NCI-H1092 (cell line): Measurements from ENCODE around the gene NCBP1.

Source experiments
- DNase-seq: peaks from one replicate; lab custom pipeline; 2025; lab: John Stamatoyannopoulos, UW

The NCBP1 gene

DNA sequence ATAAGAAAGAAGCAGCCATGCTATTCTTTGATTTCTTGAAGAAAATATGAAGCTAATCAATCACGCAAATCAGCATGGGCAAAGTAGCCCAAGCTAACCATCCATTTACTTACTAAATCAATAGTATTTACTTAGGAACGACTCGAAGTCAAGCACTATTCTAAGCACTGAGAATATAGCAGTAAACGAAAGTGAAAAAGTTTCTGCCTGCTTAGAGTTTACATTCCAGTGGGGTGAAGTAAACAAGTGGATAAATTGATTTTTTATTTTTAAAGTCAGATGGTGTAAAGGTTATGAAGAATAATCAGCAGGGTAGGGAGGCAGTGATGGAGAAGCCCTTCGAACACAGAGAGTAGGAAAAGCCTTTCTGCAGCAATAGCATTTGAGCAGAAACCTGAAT is 6.0 kb upstream of the NCBP1 start:
- DNase-seq = no peak

DNA sequence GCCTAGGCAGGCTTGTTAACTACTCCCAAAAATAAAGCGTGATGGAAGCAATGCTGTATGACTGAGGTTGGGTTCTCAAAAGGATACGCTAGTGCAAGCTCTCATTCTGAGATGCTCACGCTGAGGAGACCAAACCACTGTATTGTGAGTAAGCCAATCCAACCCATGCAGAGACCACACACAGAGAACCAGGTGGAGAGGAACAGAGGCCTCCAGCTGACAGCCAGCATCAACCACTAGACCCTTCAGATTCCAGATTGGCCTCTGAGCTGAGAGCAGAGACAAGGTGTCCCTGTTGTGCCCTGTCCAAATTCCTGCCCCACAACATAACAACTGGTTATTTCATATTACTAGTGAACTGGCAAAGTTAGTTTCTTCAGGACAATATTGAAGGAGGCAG is 5.0 kb upstream of the NCBP1 start:
- DNase-seq = no peak

DNA sequence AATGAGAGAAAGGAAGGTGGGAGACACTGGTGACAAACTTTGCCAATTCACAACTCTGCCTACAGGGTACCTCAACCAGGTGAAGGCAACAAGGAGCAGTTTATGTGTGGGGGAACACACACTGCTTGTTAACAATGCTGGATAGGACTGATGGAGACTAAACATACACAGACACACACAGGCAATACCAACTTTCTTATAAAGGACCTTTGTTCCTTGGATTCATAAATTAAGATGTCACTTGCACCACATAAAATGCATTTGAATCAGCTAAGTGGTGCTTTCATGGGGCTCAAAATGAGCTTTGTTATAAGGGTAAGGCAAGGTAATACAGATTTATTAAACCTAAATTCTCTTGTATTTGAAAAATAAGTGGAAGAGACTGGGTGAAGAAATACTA is 4.5 kb upstream of the NCBP1 start:
- DNase-seq = no peak

DNA sequence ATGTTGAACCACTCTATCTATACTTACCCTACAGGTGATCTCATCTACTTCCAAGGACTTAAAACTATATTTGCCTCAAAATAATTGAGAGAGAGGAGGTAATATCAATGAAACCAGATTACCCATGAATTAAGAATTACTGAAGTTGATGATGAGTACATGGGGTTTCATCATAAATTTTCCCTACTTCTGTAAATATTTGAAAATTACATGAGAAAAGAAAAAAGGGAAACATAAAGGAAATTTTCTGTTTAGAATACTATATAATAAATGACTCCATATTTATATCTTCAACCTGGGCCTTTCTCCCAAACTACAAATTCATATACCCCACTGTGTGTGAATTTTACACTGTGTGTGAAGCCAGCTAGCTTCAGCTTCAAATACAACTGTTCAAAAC is 3.0 kb upstream of the NCBP1 start:
- DNase-seq = no peak

DNA sequence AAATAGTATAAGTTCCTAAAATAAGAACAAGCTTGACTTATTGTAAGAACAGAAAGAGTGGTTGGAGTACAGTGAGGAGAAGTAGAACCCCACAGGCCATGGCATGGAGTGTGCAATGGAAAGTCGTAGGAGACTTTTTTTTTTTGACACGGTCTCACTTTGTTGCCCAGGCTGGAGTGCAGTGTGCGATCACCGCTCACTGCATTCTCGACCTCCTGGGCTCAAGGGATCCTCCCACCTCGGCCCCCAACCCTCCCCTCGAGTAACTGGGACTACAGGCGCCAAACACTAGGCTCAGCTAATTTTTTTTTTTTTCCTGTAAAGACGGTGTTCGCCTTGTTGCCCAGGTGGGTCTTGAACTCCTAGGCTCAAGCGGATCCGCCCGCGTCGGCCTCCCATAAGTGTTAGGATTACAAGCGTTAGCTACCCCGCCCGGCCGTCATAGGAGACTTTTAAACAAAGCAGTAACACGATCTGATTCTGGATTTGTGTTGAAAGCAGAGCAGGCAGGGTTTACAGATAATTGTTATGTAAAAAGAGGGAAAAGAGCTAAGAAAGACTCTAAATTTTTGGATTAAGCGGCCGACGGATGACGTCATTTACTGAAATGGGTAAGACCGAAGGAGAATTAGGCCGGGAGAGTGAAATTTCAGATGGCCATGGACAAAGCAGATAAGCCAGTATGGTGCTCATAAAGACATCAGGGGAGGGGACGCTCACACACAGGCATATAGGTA is 1.2 kb upstream of the NCBP1 start:
- DNase-seq = peak; percentile 76

DNA sequence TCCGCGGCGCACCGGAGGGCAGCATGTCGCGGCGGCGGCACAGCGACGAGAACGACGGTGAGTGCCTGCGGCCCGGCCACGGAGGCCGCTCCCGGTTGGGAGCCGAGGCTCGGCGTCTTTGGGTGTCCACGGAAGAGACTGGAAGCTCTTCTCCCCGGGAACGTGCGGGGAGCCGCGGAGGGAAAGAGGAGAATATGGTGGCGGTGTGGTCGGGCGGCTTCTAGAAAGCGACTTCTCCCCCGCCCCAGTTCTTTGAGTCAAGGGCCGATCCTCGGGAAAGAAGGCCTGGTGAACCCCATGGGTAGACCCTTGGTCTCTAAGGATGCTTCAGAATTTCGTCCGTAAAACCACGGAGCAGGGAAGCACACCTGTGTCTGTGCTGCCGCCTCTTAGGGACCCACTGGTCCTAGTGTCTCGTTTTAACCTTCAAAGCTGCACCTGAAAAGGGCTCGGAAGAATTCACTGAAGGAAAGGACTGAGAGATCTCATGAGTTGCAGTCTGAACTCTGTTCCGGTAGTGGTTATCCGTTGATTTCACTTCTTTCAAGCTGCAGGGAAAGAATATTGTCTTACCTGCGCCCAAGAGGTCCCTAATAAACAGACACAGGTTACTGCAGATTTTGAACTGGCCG is 354 bp downstream of the NCBP1 start:
- DNase-seq = peak; percentile 48

DNA sequence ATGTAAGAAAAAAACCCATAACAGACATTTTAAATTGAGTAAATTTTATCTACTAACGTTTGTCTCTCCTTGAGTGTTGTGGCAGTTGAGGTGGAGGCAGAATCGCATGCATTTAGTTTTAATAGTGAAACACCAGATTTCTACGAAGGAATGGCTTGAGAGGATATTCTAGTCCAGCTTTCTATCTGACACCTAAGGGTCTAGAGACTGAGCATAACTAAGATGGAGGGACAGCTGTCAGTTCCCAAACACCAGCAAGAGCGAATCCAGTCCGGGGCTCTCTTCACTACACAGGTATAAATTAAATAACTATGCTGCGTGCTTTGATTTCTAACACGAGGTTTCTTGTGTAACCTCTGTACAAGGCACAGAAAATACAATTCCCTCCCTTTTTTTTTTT is 1.4 kb downstream of the NCBP1 start:
- DNase-seq = no peak

DNA sequence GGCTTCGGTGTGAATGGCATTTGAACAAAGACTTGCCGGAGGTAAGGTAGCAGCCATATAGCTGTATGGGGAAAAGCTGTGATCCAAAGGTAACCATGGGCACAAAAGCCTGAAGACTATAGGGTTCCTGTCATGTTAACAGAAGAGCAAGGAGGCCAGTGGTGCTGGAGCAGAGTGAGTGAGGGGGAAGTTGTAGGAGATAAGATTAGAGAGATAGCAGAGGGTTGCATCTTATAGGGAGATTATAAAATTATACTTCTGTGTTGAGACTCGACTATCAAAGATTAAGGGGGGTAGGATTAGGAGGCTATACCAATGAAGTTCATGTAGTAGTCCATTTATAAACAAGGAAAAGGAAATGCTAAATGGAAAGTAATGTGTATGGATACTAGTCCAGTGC is 3.3 kb downstream of the NCBP1 start:
- DNase-seq = no peak

DNA sequence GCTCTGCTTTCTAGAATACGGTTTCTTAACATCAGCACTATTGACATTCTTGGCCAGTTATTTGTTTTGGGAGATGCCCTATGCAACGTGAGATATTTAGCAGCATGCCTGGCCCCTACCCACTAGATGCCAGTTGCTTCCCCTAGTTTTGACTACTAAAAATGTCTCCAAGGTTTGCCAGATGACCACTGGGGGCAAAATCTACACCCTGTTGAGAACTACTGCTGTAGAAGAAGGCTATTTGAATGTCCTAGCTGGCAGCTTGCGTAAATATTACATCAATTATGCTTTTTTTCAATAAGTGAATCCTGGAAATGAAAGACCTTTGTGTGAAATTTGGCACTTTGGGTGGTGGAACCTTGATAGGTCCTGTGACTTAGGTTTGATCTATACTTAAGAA is 5.0 kb downstream of the NCBP1 start:
- DNase-seq = no peak

DNA sequence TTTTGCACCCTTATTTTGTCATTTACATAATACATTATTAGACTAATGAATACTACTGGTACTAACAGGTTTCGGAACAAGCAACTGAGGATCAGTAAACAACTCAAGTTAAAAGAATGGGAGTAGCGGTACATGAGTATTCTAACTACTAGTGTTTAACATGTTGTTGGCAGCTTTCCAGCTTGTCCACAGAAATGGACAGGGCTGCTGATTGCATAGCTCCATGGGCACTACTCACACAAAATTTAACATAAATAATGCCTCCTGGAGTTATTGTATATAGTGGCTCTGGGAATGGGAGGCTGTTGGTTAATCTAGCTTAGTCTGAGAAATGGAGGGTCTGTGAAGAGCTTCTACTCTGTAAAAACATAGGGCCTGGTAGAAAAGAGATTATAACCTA is 6.7 kb downstream of the NCBP1 start:
- no peak for DNase-seq

DNA sequence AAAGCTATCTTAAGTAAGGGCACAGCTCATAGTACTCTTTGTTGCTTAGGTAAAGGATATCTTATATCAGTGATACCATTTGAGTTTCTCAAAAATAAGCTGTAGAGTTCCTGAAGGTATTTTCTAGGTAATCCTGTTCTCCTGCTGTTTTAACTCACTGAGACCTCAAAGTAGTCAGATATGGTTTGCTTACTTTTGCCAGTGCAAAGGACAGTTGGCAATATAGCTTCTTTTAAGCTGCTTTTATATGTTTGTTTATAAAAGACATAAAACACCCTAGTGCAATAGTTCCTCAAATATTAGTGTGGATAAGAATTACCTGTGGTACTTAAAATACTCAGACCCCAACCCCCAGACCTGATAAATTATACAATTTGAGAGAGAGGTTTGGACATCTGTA is 12.1 kb downstream of the NCBP1 start:
- no peak for DNase-seq

DNA sequence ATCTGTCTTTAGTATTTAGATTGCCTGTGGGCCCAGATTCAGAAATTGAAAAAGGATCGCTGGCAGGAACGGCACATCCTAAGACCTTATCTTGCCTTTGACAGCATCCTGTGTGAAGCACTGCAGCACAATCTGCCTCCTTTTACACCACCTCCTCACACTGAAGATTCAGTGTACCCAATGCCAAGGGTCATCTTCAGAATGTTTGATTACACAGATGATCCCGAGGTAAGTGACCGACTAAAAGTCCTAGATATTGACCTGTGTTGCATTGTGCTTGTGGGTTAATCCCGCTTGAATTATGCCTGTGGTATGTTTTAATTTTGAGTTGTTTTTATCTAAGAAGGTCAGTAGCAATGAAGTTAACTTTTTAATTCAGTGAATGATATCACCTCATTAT is 14.4 kb downstream of the NCBP1 start:
- no peak for DNase-seq

DNA sequence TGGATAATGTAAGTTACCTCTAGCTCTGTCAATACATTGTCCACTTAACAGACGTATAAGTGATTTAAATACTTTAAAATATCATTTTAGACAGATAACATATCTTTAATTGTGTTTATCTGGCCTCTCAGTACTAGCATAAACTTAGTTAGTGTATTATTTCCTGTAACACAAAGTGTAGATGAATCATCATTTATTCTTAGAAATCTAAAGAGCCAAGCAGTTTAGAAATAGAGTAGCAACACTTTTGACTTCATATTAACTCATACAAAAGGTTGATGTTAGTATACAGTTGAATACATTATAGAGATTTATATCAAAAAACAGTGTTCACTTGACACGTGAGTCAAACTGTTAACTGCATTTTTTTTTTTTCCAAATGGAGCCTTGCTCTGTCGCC is 18.0 kb downstream of the NCBP1 start:
- no peak for DNase-seq

DNA sequence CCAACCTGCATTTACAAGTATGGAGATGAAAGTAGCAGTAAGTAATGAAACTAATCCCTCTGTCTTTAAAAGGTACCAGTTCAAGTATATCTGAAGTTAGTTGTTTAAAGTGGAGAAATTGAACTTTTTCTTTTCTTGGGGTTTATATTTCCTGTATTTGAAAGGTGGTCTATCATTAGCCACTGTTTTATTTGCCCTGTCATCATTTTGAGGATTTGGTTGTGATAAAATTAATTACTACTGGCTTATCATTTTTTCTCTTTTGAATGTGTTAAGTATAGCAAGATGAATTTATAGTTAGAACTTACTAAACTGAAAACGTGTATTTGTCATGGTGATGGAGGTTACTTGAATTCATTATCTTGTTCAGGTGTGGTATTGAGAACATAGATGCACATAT is 25.1 kb downstream of the NCBP1 start:
- DNase-seq = no peak

DNA sequence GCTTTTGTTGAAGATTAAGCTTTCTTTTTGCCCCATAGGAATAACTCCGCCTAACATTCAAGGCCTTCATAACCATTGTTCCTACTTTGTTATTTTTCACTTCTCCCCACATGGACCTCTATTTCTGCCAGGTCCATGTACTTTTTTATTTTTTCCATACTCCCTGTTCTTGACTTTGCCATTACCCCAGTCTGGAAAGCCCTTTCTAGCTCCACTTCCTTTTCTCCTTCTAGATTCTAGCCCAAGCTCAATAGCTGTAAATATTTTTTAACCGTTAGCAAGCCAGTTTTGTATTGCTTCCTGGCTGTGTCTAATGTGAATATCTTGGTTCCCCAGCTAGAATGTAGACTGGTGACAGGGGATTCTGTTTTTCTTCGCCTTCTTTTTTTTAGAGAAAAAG is 26.1 kb downstream of the NCBP1 start:
- no peak for DNase-seq

DNA sequence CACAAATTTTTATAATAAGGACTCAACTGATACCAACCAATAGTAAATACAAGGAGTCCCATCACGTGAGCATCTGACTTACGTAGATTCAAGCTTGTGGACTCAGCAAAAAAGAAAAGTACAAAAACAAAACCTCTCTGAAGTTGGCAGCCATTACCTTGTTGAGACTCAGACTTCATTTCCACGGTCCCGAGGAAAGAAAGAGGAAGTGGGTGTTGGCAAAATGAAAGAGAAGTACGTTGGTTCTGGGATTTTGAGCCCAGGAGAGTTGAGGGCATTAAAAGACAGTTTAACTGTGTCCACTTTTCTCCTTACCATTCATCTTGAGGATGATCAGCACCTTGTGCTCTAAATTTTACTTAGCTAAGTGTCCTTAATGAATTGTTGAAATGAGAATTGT is 26.7 kb downstream of the NCBP1 start:
- no peak for DNase-seq

DNA sequence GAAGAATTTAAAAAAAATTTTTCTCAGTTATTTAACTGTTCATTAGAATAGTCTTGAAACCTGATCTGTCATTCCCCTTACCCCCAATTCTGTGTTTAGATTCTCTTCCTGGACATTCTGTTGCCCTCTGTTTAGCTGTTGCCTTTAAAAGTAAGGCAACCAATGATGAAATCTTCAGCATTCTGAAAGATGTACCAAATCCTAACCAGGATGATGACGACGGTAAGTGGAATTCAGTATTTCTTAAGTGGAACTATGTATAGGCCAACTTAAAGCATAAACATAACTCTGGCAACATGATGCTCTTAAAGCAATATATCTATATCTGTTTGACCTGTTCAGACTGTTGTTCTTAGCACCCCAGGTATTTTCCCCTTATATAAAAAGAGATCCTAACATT is 27.2 kb downstream of the NCBP1 start:
- DNase-seq = no peak

DNA sequence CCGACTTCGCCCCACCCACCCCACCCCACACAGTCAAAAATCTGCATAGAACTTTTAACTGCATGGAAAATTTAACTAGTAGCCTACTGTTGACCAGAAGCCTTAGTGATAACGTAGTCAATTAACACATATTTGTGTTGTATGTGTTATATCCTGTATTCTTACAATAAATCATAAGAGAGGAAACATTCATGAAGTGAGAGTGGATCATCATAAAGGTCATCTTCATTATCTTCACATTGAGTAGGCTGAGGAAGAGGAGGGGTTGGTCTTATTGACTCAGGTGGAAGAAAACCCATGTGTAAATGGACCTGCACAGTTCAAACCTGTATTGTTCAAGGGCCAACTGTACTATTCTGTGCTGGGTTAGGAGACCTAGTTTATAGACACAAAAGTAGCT is 32.1 kb downstream of the NCBP1 start:
- no peak for DNase-seq

DNA sequence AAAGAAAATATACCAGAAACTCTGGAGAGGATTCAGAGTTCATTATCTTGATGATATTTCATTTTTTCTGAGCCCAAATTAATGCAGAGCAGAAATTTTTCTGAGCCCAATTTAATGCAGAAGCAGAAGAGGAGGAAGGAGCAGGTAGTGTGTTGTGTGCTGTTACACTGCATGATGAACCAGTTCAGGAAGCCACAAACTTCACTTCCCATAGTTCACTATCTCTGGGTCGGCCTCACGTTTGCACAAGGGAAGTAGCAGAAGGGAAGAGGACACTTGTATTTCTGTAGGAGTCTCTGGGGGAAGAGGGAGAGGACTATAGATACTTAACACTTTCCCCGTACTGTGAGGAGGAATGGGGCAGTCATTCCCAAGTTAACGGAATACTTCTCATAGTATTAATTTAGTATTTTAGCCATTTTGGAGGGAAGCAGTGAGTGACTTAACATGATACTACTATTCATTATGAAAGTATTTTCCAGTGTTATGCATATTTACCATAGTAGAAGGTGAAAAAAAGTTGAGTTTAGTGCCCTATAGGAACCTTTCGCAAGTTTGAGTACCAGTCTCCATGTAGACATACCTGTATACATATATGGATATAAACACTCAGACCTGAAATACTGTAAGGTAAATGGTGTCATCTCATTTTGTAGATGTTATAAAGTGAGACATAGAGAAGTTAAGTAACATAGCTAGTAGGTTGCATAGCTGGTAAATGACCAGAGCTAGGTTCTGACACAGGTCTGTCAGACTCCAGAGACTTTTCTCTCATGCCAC is 33.5 kb downstream of the NCBP1 start:
- DNase-seq = no peak

DNA sequence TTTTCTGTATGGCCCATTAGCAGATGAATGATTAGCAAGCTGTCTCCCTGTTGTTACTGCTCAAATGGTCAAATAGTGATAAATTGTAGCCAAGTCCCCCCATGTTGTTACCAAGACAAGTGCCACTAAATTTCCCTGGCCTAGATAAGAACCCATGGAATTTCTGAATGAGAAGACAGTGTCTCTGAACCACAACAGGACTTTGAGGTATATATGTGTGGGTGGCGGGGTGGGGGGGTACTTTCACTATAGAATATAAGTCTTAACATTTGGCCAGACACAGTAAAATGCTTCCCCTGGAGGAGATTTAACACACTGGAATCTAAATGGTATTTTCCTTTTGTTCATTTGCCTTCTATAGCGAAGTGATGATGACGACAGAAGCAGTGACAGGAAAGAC is 34.9 kb downstream of the NCBP1 start:
- no peak for DNase-seq

DNA sequence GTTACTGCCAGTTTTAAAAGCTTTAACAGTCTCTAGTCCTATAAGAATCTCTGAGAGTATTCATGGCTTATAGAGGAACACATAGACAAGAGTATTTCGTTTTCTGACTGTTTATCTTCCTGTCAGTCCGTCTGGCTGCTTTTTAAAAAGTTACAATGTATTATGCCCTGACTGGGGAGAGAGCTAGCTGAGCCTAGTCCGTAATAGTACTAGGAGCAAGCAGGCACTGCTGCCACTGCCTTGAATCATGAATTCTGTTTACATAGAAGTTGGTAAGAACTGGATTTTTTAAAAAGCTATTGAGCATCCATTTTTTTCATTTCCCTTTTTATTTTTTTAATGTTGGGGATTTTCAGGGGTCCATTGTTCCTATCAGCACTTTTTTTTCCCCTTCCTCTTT is 37.0 kb downstream of the NCBP1 start:
- DNase-seq = no peak

DNA sequence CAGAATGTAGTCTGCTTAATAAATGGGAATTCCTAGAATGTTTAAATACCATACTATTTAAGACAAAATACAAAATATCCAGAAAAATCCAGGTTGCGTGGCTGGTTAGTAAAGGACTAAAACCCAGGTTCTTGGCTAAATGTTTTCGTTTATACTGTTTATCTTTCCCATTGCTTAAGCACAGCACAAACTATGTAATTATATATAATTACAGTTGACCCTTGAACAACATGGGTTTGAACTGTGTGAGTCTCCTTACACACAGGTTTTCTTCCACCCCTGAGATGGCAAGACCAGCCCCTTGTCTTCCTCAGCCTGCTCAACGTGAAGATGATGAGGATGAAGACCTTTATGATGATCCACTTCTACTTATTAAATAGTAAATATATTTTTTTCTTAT is 38.8 kb downstream of the NCBP1 start:
- no peak for DNase-seq

DNA sequence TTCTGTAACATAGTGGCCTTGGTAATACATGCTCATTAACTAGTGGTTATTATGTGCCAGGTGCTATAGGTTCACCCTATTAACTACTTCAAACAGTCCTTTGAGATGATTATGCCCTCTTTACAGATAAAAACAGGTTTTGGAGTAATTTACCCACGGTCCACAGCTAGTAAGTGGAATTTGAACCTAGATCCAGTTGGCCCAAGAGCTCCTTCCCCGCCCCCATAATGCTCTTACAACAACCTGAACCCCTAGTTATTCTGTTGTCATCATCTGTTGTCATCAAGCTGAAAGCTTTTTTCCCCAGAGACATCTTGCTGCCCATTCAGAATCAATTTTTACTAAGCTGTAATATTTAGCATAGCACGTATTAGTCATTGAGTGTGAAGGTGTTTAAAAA is 40.3 kb downstream of the NCBP1 start:
- DNase-seq = no peak
